HS-27A (cell line): ENCODE results near the gene ATP1A3.

Experiments used
- DNase-seq: peaks from one replicate; pipeline ENCODE4 v3.0.0-alpha.2; 2012; ENCODE audit warnings: low read depth, missing footprints

The ATP1A3 gene

DNA sequence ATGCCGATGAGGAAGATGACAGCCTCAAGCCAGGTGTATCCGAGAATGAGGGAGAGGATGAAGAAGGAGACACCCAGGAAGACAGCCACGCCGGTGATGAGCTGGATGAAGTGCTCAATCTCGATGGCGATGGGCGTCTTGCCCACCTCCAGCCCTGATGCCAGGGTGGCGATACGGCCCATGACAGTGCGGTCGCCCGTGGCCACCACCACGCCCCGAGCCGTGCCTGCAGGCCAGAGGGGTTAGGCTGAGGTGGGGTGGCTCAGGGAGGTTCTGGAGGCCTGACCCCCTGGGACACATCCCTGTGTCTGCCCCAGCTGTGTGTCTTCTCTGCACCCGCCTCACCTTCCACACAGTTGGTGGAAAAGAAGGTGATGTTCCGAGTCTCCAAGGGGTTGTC is 9.1 kb downstream of the ATP1A3 start:
- no peak for DNase-seq

DNA sequence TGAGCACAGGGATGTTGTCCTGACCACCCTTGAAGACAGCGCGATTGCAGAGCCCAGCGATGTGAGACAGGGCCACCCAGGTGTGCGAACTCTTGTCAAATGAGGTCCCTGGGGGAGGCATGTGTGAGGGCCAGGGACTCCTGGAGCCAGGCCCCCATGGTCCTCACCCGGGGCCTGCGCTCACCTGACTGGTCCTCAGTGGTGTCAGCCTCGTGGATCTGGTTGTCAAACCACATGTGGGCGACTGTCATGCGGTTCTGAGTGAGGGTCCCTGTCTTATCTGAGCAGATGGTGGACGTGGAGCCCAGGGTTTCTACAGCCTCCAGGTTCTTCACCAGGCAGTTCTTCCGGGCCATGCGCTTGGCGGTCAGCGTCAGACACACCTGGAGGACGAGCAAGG is 12.3 kb downstream of the ATP1A3 start:
- DNase-seq = no peak

DNA sequence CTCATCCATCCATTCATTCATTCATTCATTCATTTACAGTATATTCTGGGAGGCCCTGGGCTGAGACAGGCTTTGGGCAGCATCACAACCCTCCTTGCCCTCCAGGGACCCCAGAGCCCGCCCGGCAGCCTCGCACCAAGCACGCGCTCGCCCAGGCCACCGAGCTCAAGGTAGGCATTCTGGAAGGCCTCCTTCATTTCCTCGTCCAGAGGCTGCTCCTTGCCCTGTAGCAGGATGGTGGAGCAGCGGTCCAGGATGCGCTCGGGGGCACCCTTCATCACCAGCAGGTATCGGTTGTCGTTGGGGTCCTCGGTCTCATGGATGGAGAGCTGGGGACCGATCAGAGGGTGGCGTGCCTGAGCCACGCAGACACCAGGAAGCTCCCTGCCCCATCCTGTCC is 15.6 kb downstream of the ATP1A3 start:
- DNase-seq = no peak

DNA sequence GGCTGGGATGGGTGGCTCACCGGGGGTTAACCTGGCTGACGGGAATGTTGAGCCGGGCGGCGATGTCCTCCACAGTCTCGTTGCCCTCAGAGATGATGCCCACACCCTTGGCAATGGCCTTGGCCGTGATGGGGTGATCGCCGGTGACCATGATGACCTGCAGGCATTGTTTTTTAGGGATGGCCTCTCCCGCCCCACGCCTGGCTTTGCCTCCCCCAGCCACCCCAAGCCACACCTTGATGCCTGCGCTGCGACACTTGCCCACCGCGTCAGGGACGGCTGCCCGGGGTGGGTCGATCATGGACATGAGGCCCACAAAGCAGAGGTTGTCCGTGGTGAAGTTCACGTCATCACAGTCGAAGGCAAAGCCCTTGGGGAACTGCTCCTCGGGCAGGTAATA is 16.1 kb downstream of the ATP1A3 start:
- DNase-seq = no peak

DNA sequence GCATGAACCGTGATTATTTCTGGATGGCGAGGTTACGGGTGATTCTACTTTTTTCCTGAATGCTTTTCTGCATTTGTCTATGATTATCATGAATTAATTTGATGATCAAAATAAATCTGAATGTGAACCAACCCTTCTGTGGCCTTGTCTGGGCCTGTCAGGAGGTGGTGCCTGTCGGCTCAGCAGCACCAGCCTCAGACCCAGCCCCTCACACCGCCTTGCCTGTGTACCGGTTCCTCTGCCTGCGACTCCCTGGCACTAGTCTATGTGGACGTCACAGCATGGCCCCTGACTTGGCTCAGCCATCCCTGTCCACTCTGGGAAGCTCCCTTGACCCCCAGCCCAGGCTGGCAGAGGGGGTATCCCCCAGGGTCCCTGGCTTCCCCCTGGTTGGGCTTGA is 19.4 kb downstream of the ATP1A3 start:
- no peak for DNase-seq

DNA sequence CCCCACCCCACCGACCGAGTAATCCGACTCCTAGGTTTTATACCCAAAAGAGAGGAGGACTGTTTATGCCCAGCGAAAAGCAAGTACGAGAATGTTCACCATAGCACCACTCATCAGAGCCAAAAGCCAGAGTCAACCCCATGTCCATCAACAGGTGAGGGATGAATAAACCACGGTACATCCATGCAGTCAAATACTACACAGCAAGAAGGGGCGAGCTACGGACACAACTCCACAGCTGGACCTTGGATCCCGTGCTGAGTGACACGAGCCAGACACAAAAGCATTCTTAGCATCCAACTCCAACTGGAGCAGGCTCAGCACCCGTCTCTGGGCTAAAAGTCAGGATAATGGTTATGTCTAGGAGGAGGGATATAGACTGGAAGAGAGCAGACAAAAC is 22.7 kb downstream of the ATP1A3 start:
- DNase-seq = no peak

DNA sequence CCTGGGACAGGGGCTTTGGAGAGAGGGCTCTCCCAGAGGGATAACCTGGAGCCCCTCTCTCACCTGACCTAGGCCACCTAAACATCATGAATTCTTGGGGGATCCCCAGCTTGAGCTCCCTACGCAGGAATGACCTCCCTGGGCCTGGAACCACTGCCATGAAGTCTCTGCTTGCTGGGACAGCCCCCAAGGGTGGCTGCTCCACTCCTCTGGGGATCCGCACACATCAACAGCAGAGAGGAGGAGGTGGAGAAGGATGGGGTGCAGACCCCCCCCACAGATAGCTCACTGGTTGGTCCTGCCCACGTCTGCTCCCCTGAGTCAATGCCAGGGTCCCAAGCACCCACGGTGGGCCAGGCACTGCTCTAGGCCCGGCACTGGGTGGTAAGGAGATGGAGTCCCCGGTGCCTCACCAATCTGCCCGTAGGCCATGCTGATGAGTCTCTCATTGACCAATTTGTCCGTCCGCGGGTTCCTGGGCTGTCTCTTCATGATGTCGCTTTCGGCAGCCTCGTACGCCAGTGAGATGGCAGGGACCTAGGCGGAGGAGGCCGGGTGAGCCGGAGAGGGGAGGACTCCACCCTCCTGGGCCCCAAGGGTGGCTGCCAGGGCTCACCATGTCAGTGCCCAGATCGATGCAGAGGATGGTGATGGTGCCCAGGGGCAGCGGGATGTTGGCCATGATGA is 24.1 kb downstream of the ATP1A3 start:
- no peak for DNase-seq

DNA sequence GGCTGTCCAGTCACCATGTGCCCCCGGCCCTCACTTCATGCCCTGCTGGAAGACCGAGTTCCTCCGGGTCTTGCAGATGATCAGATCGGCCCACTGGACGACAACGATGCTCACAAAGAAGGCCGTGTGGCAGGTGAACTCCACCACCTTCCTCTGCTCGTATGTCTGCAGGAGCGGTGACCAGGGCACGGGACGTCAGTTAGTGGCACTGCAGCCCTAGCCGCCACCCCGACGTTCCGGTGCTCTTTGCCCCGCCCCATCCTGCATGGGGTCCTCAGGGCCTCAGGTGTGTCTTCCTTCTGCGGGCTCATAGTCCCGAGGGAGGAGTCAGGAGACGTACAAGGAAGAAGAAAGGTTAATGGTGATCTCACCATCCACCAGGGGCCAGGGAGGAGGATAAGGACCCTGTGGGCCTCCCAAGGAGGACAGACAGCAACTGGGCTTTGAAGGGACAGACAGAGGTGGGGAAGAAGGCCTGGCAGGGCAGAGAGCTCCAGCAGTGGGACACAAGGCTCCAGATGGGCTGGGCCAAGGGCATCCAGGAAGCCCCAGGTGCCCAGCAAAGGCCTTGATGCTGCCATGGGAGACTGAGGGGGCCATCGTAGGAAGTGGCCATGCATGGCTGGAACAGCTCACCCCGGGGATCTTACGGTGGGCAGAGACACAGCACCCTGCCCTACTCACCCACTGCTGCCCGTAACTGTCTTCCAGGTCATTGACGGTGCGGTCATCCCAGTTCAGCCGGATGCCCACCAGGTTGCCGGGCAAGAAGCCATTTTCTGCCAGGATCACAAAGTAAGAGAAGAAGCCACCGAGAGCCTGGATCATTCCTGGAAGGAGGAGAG is 25.1 kb downstream of the ATP1A3 start:
- DNase-seq = no peak

DNA sequence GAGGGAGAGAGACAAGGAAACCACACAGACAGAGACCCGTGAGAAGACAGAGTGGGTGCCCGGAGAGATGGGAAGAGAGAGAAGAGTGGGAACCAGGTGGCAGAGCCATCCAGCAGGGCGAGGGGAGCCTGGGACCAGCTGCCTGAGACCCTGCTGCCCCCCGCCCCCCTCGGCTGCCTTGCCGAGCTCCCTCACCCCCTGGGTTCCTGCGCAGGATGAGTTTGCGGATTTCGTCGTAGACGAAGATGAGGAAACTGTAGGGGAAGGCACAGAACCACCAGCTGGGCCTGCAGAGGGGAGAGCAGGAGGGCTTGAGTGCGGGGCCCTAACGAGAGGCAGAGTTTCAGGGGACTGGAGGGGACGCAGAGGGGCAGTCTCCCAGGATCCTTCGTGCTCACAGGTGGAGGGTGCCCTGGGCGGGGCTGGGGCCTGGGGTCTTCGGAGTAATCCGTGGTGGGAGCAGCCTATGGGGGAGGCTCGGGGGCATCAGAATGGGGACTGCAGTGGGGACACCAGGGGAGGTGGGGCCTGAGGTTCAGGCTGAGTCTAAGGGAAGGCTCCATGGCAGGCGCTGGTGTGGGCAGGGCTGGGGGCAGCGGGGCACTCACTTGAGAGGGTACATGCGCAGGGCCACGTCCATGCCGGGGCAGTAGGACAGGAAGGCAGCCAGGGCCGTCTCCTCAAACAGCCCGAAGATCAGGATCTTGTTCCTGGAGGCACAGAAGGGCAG is 26.8 kb downstream of the ATP1A3 start:
- no peak for DNase-seq

DNA sequence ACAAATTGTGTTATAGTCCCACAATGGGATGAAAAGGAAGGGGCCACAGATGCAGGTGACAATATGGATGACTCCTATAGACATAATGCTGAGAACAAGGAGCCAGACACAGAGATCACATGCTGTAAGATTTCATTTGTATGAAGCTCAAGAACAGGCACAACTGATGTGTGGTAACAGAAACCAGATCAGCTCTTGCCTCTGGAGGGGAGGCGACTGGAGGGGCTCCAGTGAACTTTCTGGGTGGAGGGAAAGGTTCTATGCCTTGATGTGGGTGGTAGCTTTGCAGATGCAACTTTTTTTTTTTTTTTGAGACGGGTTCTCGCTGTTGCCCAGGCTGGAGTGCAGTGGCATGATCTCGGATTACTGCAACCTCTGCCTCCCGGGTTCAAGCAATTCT is 28.9 kb downstream of the ATP1A3 start:
- no peak for DNase-seq

DNA sequence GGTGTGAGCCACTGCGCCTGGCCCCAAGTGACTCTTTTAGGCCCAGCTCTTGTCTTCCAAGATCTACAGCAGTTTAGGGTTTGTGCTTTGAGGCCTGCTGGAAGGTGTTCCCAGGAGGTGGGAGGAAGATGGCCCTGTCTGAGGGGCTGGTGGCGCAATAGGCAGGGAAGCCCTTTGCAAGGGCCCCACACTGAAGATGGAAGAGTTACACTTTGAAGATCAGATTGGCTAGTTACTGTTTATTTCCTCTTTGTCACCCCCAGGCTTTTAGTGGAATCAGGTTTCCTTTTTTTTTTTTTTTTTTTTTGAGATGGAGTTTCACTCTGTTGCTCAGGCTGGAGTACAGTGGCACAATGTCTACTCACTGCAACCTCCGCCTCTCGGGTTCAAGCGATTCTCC is 33.1 kb downstream of the ATP1A3 start:
- DNase-seq = no peak

DNA sequence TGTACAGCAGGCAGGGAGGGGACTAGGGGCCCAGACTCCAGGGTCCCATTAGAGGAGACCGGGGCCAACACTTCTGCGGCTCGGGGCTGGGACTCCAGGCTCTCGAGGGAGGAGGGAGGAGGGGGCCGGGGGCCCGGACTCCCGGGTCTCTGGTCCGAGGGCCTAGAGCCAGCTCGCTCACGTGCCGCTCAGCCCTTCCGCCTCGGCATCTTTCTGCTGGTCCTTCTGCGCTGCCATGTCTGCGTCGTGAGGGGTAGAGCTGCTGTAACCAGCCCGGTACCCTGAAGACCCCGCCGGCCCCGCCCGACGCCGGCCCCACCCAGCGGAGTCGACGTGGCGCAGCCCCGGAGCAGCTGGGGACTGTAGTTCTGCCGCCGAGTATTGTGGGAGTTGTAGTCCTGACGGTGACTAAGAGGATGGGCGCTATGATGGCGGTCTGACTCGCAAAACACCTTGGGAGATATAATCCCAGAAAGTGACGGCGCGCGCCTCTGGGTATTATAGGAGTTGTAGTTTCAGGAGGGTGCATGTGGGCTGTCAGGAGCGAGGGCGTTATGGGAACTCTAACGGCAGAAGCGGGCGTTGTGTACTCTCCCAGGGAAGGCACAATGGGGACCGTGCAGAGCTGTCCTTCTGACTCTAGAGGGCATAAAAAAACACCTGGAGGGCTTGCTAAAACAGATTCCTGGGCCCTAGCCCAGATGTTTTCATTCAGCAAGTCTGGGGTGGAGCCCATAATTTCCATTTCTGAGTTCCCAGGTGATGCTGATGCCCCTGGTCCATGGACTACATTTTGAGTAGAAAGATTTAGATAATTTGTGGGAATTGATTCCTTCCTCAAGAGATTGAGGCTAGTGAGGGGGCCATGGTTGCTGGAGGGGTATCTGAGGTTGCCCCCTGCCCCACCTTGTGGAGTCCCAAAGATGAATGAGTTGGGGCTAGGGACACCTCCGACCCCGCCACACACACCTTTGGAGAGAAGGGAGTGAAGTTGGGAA is 34.7 kb downstream of the ATP1A3 start, which contains the start of gene RABAC1:
Gene RABAC1 (minus strand): TSS at position 266 of the 998 bp plus-strand sequence. CDS start 29 bp downstream, at position 237.
- peak; percentile 91 for DNase-seq

DNA sequence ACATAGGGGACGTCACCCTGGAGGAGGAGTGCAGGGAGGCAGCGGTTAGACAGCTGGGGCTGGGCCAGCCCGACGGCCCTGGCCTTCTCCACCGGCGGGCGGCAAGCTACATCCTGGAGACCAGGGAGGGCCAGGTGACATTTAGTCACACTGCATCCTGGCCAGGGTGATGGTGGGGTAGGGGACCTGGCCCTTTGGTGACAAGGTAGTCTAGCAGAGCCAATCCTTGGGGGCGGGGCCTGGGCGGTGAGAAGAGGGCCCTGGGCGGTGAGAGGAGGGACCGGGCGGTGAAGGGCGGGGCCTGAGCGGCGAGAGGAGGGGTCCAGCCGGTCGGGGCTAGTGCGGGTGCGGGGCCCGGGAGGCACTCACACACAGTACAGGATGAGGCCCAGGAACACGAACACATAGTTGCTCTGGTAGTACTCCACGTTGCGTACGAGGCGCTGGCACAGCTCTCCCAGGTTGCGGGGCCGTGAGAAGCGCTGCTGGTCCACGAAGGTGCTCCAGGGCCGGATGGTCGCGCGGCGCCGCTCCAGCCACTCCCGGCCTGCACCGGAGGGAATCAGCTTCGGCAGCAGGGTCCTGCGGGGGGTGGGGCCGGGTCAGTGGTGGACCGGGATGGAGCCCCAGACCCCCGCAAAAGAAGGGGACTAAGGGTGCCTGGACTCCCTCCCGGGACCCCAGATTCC is 35.5 kb downstream of the ATP1A3 start:
- DNase-seq = no peak

DNA sequence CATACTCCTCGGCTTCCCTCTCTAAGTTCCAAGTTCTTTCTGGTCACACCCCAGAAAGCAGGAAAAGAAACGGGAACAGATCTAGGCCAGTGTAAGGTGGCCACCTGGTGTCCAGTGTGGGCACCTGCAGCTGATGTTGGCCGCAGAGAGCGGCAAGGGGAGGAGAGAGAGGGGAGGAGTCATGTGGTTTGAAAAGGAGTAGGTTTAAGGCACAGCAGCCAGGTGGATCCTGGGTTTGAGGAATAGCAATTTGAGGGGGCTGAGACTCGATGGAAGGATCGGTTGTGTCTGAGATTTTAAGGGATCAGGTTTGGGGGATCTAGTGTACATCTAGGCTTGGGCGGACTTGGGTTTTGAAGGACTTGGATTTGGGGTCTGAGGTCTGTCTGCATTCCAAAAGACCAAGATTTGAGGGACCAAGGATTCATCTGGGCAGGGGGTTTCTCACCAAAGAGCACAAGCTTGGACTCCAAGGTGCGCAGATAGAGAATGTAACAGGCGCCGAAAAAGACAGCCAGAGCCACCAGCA is 36.1 kb downstream of the ATP1A3 start:
- DNase-seq = peak; percentile 74

DNA sequence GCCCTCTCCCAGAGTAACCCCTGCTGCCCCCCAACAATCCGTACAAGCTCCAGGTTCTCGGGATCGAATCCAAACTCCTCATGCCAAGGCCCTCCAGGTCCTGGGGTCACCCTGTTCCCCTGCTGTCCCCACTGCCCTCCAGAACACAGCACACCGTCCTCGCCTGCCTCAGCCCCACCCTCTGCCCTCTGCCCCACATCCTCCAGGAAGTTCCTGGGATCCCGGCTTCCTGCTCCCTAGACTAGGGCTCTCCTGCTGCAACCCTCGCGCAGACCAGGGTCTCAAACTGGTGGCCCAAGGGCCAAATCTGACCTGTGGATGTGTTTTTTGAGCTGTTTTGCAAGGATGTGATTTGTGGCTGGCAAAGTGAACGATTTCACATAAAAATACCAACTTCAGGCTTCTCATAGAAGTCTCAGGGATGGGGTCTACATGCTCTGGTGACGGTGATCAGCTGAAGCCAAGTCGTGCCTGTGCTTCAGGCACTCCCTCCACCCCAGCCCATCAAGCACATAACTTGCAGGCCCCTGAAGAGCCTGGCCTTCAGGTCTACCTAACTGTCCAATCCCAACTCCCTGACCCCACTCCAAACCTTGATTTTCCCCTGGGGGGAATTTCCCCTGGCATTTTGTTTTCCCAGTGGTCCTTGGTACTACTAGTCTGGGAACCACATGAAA is 36.7 kb downstream of the ATP1A3 start:
- DNase-seq = no peak

DNA sequence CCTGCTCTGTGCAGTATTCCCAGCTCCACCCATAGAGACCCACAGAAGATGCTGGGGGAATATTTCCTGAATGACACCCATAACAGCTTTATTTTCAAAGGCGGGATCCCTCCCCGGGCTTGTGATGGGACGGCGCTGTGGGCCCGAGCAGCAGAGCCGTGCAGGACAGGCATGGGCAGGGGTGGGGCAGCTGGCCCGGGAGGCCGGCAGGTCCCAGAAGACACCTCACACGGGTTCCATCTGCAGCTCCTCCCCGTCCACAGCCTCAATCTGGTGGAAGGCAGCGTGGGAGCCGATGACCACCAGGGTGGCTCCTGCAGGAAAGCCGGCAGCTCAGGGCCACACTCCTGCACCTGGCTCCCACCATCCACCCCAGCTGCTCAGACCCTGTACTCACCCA is 37.4 kb downstream of the ATP1A3 start:
- DNase-seq = no peak

DNA sequence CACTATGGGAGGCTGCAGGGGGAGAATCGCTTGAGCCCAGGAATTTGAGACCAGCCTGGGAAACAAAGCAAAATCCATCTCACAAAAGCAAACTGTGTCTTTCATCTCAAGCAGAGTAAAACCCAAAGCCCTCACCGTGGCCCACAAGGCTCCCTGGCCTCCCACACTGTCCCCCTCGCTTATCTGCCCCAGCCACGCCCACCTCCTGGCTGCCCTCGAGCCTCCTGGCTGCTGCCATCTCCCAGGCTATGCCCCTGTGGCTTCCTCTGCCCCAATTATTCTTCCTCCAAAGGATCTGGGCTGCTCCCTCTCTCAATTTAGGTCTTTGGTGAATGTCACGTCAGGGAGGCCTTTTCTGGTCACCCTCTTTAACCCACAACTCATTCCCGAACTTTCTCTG is 38.5 kb downstream of the ATP1A3 start:
- DNase-seq = no peak

DNA sequence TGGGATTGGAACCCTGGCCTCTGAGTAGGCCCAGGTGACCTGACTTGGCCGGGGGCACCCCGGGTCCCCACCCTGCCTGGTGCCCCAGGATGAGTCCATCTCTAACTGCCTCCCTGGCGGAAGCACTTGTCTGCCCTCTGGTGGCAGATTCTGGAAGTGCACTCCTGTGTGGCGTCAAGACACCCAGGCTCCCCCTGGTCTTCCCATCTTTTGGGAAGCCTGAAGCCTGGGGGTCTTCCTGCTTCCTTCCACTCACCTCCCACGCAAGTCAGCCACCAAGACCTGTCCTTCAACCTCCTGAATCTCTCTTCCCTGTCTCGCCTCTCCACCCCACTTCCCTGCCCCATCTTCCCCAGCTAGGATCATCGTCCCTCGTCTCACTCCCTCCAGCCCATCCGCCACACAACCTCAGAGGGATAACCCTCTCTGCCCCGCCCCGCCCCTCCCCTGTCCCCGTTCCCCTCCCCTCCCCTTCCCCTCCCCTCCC is 42.3 kb downstream of the ATP1A3 start:
- DNase-seq = peak; percentile 82

DNA sequence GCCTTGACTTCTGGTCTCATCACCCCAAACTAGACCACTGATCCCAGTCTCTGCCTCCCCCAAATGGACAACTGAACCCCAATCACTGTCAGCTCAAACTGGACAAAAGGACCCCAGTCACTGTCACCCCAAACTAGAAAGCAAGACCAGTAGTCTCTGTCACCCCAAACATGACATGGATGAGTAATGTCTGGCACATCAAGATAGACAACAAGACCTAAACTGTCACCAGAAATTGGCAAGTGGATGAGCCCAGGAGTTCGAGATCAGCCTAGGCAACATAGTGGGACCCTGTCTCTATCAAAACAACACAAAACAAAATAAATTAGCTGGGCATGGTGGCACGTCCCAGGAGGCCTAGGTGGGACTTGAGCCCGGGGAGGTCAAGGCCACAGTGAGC is 46.9 kb downstream of the ATP1A3 start:
- no peak for DNase-seq
